Nephron progenitor cell (in vitro differentiated cells): ENCODE results near the gene BTD.
A peak's percentile ranks its signal among the peaks of the same experiment; 100 is the strongest.

Experiments used
- DNase-seq: peaks from one replicate; pipeline ENCODE4 v3.0.0; 2021
- H3K27ac Mint-ChIP-seq: 2 replicates; pipeline ENCODE4 v1.8.0; 2021; ENCODE audit warnings: mild to moderate bottlenecking, moderate library complexity, mixed read lengths
- H3K27me3 Mint-ChIP-seq: 2 replicates; pipeline ENCODE4 v1.8.0; 2021; ENCODE audit warnings: mild to moderate bottlenecking, low read depth, mixed read lengths; ENCODE audit not compliant: poor library complexity
- H3K36me3 Mint-ChIP-seq: 2 replicates; pipeline ENCODE4 v1.8.0; 2021; ENCODE audit warnings: low read depth, mixed read lengths
- H3K4me1 Mint-ChIP-seq: 2 replicates; pipeline ENCODE4 v1.8.0; 2021; ENCODE audit warnings: mixed read lengths
- H3K4me3 Mint-ChIP-seq: 2 replicates; pipeline ENCODE4 v1.8.0; 2021; ENCODE audit warnings: mild to moderate bottlenecking, moderate library complexity, mixed read lengths
- H3K9me3 Mint-ChIP-seq: 2 replicates; pipeline ENCODE4 v1.8.0; 2021; ENCODE audit warnings: mild to moderate bottlenecking, moderate library complexity, mixed read lengths
- TF ChIP-seq, protein P1 (sequence below): fragments of 200-600 bp; sonication (generic); IDR thresholded peaks from 2 replicates; pipeline ENCODE4 v1.5.0; 2021; ENCODE audit warnings: antibody characterized with exemption

Gene BTD, protein sequence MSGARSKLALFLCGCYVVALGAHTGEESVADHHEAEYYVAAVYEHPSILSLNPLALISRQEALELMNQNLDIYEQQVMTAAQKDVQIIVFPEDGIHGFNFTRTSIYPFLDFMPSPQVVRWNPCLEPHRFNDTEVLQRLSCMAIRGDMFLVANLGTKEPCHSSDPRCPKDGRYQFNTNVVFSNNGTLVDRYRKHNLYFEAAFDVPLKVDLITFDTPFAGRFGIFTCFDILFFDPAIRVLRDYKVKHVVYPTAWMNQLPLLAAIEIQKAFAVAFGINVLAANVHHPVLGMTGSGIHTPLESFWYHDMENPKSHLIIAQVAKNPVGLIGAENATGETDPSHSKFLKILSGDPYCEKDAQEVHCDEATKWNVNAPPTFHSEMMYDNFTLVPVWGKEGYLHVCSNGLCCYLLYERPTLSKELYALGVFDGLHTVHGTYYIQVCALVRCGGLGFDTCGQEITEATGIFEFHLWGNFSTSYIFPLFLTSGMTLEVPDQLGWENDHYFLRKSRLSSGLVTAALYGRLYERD

DNA sequence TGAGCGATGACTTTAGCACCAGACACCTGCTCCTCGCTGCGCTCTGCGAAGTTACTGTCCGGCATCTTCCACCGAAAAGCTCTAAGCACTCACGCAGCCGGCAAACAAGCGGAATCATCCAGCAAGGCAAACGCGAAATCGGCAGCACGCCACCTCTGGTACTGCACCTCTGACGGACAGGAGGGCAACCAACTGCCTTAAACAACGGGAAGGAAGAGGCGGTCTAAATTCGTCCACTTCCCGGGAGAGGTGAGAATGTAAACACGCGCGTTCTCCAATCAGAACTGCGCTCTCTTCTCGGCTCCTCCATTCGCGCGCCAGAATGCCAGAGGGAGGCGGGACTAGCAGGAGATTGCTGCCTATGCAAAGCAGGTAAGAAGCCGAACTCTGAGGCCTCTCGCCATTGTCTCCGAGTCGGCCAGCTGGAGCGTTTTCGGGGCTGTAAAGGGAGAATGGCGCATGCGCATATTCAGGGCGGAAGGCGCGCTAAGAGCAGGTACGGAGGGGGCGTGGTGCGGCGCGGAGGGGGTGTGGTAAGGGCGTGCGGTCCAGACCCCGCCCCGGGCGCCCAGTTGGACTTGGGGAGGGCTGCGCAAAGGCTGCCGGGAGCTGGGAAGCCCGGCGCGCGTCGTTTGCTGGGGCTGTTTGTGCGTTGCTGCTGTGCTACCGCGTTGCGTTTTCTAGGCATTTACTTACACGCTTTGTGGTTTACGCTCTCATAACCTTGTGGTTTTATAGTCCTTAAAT, at the start of gene BTD, which contains the start of gene HACL1:
BTD (plus strand) TSS at position 347 of the 747 bp plus-strand sequence. CDS start 33,695 bp downstream, outside the sequence.
HACL1 (minus strand) TSS at position 171 of the 747 bp plus-strand sequence; CDS start at position 65, 106 bp downstream.
- TF ChIP-seq, protein P1, sequence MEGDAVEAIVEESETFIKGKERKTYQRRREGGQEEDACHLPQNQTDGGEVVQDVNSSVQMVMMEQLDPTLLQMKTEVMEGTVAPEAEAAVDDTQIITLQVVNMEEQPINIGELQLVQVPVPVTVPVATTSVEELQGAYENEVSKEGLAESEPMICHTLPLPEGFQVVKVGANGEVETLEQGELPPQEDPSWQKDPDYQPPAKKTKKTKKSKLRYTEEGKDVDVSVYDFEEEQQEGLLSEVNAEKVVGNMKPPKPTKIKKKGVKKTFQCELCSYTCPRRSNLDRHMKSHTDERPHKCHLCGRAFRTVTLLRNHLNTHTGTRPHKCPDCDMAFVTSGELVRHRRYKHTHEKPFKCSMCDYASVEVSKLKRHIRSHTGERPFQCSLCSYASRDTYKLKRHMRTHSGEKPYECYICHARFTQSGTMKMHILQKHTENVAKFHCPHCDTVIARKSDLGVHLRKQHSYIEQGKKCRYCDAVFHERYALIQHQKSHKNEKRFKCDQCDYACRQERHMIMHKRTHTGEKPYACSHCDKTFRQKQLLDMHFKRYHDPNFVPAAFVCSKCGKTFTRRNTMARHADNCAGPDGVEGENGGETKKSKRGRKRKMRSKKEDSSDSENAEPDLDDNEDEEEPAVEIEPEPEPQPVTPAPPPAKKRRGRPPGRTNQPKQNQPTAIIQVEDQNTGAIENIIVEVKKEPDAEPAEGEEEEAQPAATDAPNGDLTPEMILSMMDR = no peak
- H3K27me3 Mint-ChIP-seq = peaks cover 6% of the 10 kb centered on the region
- H3K27ac Mint-ChIP-seq = peak within 1 kb of the TSS; percentile 98
- H3K4me1 Mint-ChIP-seq = peaks cover 28% of the 10 kb centered on the region
- peaks cover 65% of the 10 kb centered on the region for H3K36me3 Mint-ChIP-seq
- DNase-seq = peak; percentile 99
- H3K9me3 Mint-ChIP-seq = peaks cover 35% of the 10 kb centered on the region
- H3K4me3 Mint-ChIP-seq = peak within 1 kb of the TSS; percentile 100

DNA sequence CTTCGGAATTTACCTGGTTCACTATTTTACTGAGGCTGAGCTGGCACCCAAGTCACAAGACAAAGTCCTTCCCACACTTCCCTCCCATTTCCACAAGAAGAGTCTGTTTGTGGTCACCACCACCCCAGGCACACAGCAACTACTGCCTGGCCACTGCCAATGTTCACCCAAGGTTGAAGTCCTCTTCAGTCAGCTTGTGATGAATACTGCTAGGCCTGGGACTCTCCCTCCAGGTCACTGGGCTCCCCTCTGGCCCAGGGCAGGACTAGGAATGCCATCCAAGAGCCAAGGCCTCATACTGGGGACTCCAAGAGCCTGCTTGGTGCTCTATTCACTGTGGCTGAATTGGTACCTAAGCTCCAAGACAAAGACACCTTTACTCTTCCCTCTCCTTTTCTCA, 49.6 kb upstream of the BTD start:
- Mint-ChIP-seq H3K9me3 (peaks cover 17% of the 10 kb centered on the region), H3K4me3 (no peak overlapping the region), H3K27ac (no peak overlapping the region), H3K36me3 (peaks cover 33% of the 10 kb centered on the region), H3K4me1 (peaks cover 5% of the 10 kb centered on the region), H3K27me3 (peaks cover 4% of the 10 kb centered on the region)
- TF ChIP-seq, protein P1 = no peak
- no peak for DNase-seq

DNA sequence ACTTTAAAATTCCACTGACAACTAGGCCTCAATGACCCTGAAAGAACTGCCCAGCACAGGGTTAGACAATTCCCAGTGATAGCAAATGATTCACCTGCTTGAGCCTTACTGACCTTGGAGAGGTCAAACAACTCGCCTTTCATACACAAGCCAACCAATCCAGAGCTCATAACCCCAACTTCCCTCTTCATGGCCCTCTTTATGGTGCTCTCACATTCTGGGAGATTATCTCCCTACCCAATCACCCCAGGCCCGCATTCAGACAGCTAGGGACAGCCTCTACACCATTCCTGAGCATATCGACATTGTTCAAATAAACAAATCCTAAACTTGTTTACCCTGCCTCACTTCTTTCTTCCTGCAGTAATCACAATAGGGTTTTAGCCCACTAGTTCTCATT, 47.8 kb upstream of the BTD start:
- peaks cover 5% of the 10 kb centered on the region for H3K4me1 Mint-ChIP-seq
- no peak overlapping the region for H3K4me3 Mint-ChIP-seq
- TF ChIP-seq, protein P1 = no peak
- H3K36me3 Mint-ChIP-seq = peaks cover 23% of the 10 kb centered on the region
- peaks cover 4% of the 10 kb centered on the region for H3K27me3 Mint-ChIP-seq
- no peak for DNase-seq
- peaks cover 6% of the 10 kb centered on the region for H3K9me3 Mint-ChIP-seq
- peak overlapping the region; percentile 41 for H3K27ac Mint-ChIP-seq

DNA sequence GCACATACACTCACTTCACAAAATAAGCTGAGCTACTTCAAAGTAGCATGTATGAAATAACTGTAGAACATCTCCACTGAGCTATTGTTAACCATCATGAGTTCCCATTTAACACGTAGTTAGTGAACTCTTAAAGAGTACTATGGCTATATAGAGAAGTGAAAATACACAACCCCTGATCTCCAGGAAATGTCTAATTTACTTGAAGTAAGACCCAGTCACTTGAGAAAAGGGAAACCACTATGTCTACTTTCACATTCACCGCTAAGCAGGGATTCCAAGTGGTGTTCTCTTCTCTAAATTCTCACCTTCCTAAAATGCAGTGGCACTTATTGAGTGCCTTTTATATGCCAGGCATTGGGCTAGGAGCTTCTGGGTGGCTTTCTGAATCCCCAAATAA, 45.0 kb upstream of the BTD start:
- no peaks in the 10 kb centered on the region for H3K9me3 Mint-ChIP-seq
- peaks cover 5% of the 10 kb centered on the region for H3K4me1 Mint-ChIP-seq
- peaks cover 18% of the 10 kb centered on the region for H3K36me3 Mint-ChIP-seq
- no peak for DNase-seq
- peaks cover 4% of the 10 kb centered on the region for H3K27me3 Mint-ChIP-seq
- no peak overlapping the region for H3K4me3 Mint-ChIP-seq
- TF ChIP-seq, protein P1 = no peak
- no peak overlapping the region for H3K27ac Mint-ChIP-seq

DNA sequence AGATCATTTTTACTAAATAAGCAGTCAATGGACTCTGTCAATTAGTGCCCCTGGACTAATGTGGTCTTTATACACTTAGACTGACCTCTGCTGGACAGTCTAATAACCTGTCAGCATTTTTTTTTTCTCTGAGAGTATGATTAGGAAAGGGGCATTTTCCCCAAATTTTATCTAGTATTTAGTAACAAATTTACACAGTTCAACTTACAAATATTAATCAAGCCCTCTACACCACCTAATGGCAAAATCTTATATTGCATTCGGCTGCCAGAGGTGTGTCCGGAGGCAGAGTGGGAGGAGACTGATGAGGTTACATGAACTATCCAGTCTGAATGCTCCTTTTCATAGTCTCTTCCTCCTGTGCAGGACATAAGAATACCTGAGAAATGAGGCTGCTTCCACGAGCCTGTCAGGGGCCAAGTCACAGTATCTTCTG, 44.0 kb upstream of the BTD start:
- Mint-ChIP-seq H3K27ac (no peak overlapping the region), H3K36me3 (peaks cover 16% of the 10 kb centered on the region)
- DNase-seq = peak; percentile 33

More for the DNA sequence above, 44.0 kb upstream of the BTD start:
- no peak overlapping the region for H3K4me3 Mint-ChIP-seq
- H3K27me3 Mint-ChIP-seq = peaks cover 4% of the 10 kb centered on the region
- H3K9me3 Mint-ChIP-seq = no peaks in the 10 kb centered on the region
- H3K4me1 Mint-ChIP-seq = peaks cover 5% of the 10 kb centered on the region
- TF ChIP-seq, protein P1 = peak; percentile 76
